HEK293T (cell line): ENCODE measurements around the gene BBS12.

Experiments
- ARNT ChIP-seq: fragments of 450-650 bp; IDR thresholded peaks from 2 replicates; pipeline ENCODE4 v1.6.1; 2017; ENCODE audit warnings: mild to moderate bottlenecking
- CTBP1 ChIP-seq: fragments of 450-650 bp; IDR thresholded peaks from 2 replicates; pipeline ENCODE4 v1.6.1; 2016; ENCODE audit warnings: borderline replicate concordance
- ELF4 ChIP-seq: fragments of 450-650 bp; IDR thresholded peaks from 2 replicates; pipeline ENCODE4 v1.6.1; 2017; ENCODE audit warnings: antibody characterized with exemption
- FOXA1 ChIP-seq: fragments of 450-650 bp; IDR thresholded peaks from 2 replicates; pipeline ENCODE4 v1.6.1; 2016; ENCODE audit warnings: mild to moderate bottlenecking
- FOXM1 ChIP-seq: fragments of 450-650 bp; IDR thresholded peaks from 2 replicates; pipeline ENCODE4 v1.6.1; 2017; ENCODE audit warnings: mild to moderate bottlenecking, borderline replicate concordance
- HDGF ChIP-seq: fragments of 450-650 bp; IDR thresholded peaks from 2 replicates; pipeline ENCODE4 v1.6.1; 2017; ENCODE audit warnings: antibody characterized with exemption, borderline replicate concordance
- L3MBTL2 ChIP-seq: fragments of 450-650 bp; conservative IDR thresholded peaks from 2 replicates; pipeline ENCODE4 v1.6.1; 2016; ENCODE audit warnings: mild to moderate bottlenecking
- LEF1 ChIP-seq: fragments of 450-650 bp; IDR thresholded peaks from 2 replicates; pipeline ENCODE4 v1.6.1; 2017; ENCODE audit warnings: mild to moderate bottlenecking, borderline replicate concordance
- NFRKB ChIP-seq: fragments of 450-650 bp; IDR thresholded peaks from 2 replicates; pipeline ENCODE4 v1.6.1; 2016; ENCODE audit warnings: mild to moderate bottlenecking, moderate library complexity
- SP1 ChIP-seq: fragments of 450-650 bp; IDR thresholded peaks from 2 replicates; pipeline ENCODE4 v1.6.1; 2017
- SUZ12 ChIP-seq: fragments of 450-650 bp; IDR thresholded peaks from 2 replicates; pipeline ENCODE4 v1.6.1; 2016; ENCODE audit warnings: mild to moderate bottlenecking
- TARDBP ChIP-seq: fragments of 450-650 bp; IDR thresholded peaks from 2 replicates; pipeline ENCODE4 v1.6.1; 2016
- ZNF384 ChIP-seq: fragments of 450-650 bp; IDR thresholded peaks from 2 replicates; pipeline ENCODE4 v1.6.1; 2016
- TF ChIP-seq, protein P1 (sequence below): fragments of 450-650 bp; IDR thresholded peaks from 2 replicates; pipeline ENCODE4 v1.6.1; 2016

DNA sequence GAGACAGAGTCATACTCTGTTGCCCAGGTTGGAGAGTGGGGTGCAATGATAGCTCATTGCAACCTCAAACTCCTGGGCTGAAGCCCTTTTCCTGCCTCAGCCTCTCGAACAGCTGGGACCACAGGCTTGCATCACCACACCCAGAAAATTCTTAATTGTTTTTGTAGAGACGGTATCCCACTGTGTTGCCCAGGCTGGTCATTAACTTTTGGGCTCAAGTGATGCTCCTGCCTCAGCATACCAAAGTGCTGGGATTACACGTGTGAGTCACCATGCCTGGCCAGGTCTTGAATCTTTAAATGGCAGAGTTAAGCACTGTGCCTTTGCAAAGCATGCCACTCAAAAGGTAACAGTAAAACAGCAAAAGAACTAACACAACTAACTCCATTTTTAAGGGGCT, 28.6 kb upstream of the BBS12 start:
- TF ChIP-seq SUZ12 (no peak), CTBP1 (no peak), SP1 (no peak), NFRKB (no peak), ELF4 (no peak), FOXA1 (no peak), TARDBP (no peak), HDGF (no peak), L3MBTL2 (no peak), LEF1 (no peak), FOXM1 (no peak), ARNT (no peak), ZNF384 (no peak)
- TF ChIP-seq, protein P1, sequence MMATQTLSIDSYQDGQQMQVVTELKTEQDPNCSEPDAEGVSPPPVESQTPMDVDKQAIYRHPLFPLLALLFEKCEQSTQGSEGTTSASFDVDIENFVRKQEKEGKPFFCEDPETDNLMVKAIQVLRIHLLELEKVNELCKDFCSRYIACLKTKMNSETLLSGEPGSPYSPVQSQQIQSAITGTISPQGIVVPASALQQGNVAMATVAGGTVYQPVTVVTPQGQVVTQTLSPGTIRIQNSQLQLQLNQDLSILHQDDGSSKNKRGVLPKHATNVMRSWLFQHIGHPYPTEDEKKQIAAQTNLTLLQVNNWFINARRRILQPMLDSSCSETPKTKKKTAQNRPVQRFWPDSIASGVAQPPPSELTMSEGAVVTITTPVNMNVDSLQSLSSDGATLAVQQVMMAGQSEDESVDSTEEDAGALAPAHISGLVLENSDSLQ: no peak
